ENCODE data around the gene PANX3. TPM values are rescaled to one million over a fixed set of nuclear protein-coding genes. Genes with fewer than 3 reads are reported as not detected.

PANX3 gene
- total and polyA plus RNA-seq, 4 donors: not detected

- Histone ChIP-seq H3K36me3 (ENCODE audit: control insufficient read depth in 4 of 4, insufficient read depth in 3 of 4, low read depth in 1 of 4, low read length in 3 of 4) (peaks cover 4 to 20% (median 15%) of the 10 kb centered on the region in 4 donors), H3K4me3 (ENCODE audit: low read depth in 1 of 3, low read length in 3 of 3) (peak within 1 kb of the TSS; percentile 75 to 99 (median 96)), H3K27ac (ENCODE audit: low read depth in 1 of 2, low read length in 2 of 2) (peak within 1 kb of the TSS; percentile 95 to 96), H3K9me3 (ENCODE audit: control insufficient read depth in 4 of 4, low read length in 3 of 4) (no peaks in the 10 kb centered on the region), H3K27me3 (ENCODE audit: control insufficient read depth in 4 of 4, insufficient read depth in 4 of 4, low read length in 3 of 4) (peaks cover 0 to 3% (median 1%) of the 10 kb centered on the region in 4 donors), H3K4me1 (ENCODE audit: control insufficient read depth in 4 of 4, insufficient read depth in 4 of 4, low read length in 3 of 4) (peaks cover 1 to 16% (median 12%) of the 10 kb centered on the region in 4 donors), H3K9ac (ENCODE audit: low read depth in 1 of 2, low read length in 2 of 2) (peak within 1 kb of the TSS; percentile 90 to 92)
- peak; percentile 84 for DNase-seq (ENCODE audit: low spot score)
- WGBS: under 1% methylated on average over 57 of the region's 57 CpGs
- TF ChIP-seq FOXA2 (IDR thresholded peaks at IDR 0.05) (no peak), FOXA1 (IDR thresholded peaks at IDR 0.05) (no peak), RXRA (IDR thresholded peaks at IDR 0.05) (peak; percentile 45 to 75), EGR1 (IDR thresholded peaks at IDR 0.05; ENCODE audit: low read depth in 2 of 2) (peak; percentile 92 to 97), MAX (IDR thresholded peaks at IDR 0.05) (peak; percentile 90), JUND (IDR thresholded peaks at IDR 0.05) (no peak), ZBTB33 (IDR thresholded peaks at IDR 0.05) (no peak), ATF3 (IDR thresholded peaks at IDR 0.05) (no peak), HNF4G (IDR thresholded peaks at IDR 0.05) (no peak), YY1 (IDR thresholded peaks at IDR 0.05) (peak; percentile 43), TAF1 (conservative IDR thresholded peaks at IDR 0.05) (peak; percentile 41), CTCF (IDR thresholded peaks at IDR 0.05; ENCODE audit: low read depth, low read length, missing input control) (no peak), GABPA (IDR thresholded peaks at IDR 0.05 in 1 of 2, conservative IDR thresholded peaks at IDR 0.05 in 1 of 2) (peak; percentile 91 to 97), HNF4A (conservative IDR thresholded peaks at IDR 0.05) (peak in 1 of 2 donors; percentile 39), REST (IDR thresholded peaks at IDR 0.05) (peak; percentile 80), NR2F2 (IDR thresholded peaks at IDR 0.05) (no peak), SP1 (IDR thresholded peaks at IDR 0.05) (peak; percentile 39)
These were observed 11.6 kb downstream of the PANX3 start, which contains the start of gene TBRG1 for GRCh38 chr11:124622531-124623451. Gene TBRG1 (plus strand): TSS chr11:124622864. CDS start chr11:124623084, 220 bp downstream.

Data from liver (tissue), 9 donors.